ENCODE measurements around the gene NFE2. TPM values are rescaled to one million over a fixed set of nuclear protein-coding genes. Genes with fewer than 3 reads are reported as not detected.

Gene NFE2
- total RNA-seq, 6 donors from 2014 or later = 2.7 to 16.8 (median 9.3) TPM

DNA sequence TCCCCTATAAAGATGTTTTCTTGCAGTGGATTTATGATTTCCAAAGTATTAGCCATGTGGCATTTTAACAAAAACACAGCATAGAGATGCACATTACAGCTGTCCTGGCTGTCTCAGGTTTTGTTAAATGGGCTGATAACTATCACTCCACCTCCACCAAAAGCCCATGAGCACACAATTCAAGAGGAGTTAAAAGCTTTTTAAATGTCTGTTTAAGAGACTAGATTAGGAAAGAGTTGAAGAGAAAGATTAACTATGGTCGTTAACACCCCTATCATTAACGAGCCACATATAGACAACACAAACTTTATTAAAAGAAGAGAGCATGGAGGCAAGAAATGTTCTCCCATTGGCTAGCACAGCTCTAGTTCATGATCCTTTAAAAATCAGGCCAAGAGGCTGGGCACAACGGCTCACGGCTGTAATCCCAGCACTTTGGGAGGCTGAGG is 35.4 kb downstream of the NFE2 start:
- TF ChIP-seq POLR2A (IDR thresholded peaks at IDR 0.05) (no peak), EP300 (IDR thresholded peaks at IDR 0.05) (no peak), POLR2AphosphoS5 (IDR thresholded peaks at IDR 0.05) (no peak)
- TF ChIP-seq, protein P1, sequence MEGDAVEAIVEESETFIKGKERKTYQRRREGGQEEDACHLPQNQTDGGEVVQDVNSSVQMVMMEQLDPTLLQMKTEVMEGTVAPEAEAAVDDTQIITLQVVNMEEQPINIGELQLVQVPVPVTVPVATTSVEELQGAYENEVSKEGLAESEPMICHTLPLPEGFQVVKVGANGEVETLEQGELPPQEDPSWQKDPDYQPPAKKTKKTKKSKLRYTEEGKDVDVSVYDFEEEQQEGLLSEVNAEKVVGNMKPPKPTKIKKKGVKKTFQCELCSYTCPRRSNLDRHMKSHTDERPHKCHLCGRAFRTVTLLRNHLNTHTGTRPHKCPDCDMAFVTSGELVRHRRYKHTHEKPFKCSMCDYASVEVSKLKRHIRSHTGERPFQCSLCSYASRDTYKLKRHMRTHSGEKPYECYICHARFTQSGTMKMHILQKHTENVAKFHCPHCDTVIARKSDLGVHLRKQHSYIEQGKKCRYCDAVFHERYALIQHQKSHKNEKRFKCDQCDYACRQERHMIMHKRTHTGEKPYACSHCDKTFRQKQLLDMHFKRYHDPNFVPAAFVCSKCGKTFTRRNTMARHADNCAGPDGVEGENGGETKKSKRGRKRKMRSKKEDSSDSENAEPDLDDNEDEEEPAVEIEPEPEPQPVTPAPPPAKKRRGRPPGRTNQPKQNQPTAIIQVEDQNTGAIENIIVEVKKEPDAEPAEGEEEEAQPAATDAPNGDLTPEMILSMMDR (IDR thresholded peaks at IDR 0.05) = no peak
- Histone ChIP-seq H3K9me3 (no peaks in the 10 kb centered on the region), H3K36me3 (no peaks in the 10 kb centered on the region), H3K27ac (no peak overlapping the region), H3K4me3 (no peak overlapping the region), H3K4me1 (peaks cover 0 to 12% (median 7%) of the 10 kb centered on the region in 4 donors), H3K27me3 (no peaks in the 10 kb centered on the region)
- ATAC-seq (ENCODE audit: low FRiP score in 2 of 2) (no peak), DNase-seq (no peak)
- 94 to 100% methylated on average over 4 of the region's 4 CpGs for WGBS, 2 donors

DNA sequence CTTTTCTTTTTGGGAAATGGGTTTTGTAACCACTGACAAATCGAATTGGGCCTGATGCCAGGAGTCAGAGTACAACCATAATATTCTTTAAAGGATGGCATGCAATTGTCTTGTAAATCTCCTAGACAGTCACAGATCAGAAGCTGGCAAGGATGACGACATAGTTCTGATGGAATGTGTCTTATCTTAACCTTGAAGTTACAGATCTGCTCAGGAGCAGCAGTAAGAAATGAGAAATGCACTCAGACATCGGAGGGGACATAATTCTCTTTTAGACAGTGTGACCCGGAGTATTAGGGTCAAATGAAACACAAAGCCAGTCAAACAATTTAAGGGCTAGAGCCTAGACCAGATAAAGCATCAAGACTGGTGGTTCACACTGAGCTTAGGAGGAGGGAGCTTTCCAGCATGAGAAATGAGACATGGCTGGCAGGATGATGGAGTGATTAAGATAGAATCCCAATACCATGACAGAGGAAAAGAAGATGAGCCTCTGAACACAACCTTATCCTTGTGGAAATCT is 38.4 kb downstream of the NFE2 start:
- H3K9me3 ChIP-seq = no peaks in the 10 kb centered on the region
- no peaks in the 10 kb centered on the region for H3K27me3 ChIP-seq
- no peak overlapping the region for H3K4me3 ChIP-seq
- WGBS, 2 donors = 38 to 42% methylated on average over 4 of the region's 4 CpGs
- peaks cover 19 to 31% (median 27%) of the 10 kb centered on the region in 4 donors for H3K4me1 ChIP-seq
- no peaks in the 10 kb centered on the region for H3K36me3 ChIP-seq
- H3K27ac ChIP-seq = no peak overlapping the region
- DNase-seq (no peak), ATAC-seq (ENCODE audit: low FRiP score in 2 of 2) (no peak)
- TF ChIP-seq POLR2A (IDR thresholded peaks at IDR 0.05) = no peak
- TF ChIP-seq EP300 (IDR thresholded peaks at IDR 0.05) = no peak
- TF ChIP-seq, protein P1 (IDR thresholded peaks at IDR 0.05) = no peak
- TF ChIP-seq POLR2AphosphoS5 (IDR thresholded peaks at IDR 0.05) = no peak

DNA sequence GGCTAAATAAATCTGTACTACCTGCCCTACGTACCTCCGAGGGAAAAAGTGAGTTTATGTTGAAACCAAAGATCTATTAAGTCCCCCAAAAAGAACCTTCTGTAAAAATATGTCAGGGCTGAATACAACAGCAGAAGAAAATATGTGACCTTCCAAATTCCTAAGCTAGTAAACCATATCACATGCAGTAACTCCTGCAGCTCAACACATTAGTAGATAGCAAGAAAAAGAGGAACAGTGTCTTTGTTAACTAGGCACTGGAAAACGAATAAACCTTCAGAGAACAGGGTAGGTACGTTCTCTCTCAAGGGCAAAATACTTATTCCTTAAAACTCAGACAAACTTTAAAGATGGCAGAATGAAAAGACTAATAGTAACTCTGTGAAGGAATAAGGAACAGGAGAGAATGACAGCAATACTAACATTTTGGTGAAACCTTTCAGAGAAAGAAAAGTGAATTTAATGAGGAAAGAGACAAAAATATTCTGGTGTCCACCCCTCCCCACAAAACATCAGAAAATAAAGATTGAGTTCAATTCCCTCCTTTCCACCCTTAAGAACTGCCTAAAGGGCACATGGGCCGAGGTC is 38.9 kb downstream of the NFE2 start:
- H3K27me3 ChIP-seq = no peaks in the 10 kb centered on the region
- no peaks in the 10 kb centered on the region for H3K9me3 ChIP-seq
- H3K36me3 ChIP-seq = peaks cover 0 to 5% (median 4%) of the 10 kb centered on the region in 4 donors
- no peak overlapping the region for H3K4me3 ChIP-seq
- ATAC-seq (ENCODE audit: low FRiP score in 2 of 2) (no peak), DNase-seq (no peak)
- H3K4me1 ChIP-seq = peaks cover 19 to 31% (median 27%) of the 10 kb centered on the region in 4 donors
- no peak for TF ChIP-seq POLR2A (IDR thresholded peaks at IDR 0.05)
- TF ChIP-seq, protein P1 (IDR thresholded peaks at IDR 0.05) = no peak
- no peak for TF ChIP-seq EP300 (IDR thresholded peaks at IDR 0.05)
- no peak for TF ChIP-seq POLR2AphosphoS5 (IDR thresholded peaks at IDR 0.05)
- 65 to 69% methylated on average over 5 of the region's 5 CpGs for WGBS, 2 donors
- H3K27ac ChIP-seq = no peak overlapping the region

- Histone ChIP-seq H3K9me3 (no peaks in the 10 kb centered on the region), H3K27me3 (no peaks in the 10 kb centered on the region), H3K4me3 (peak overlapping the region in 3 of 4 donors; percentile 36 to 50 (median 46)), H3K4me1 (peaks cover 19 to 31% (median 27%) of the 10 kb centered on the region in 4 donors), H3K36me3 (peaks cover 0 to 28% (median 14%) of the 10 kb centered on the region in 4 donors), H3K27ac (peak overlapping the region; percentile 17 to 75 (median 60))
- ATAC-seq (ENCODE audit: low FRiP score in 2 of 2) (peak; percentile 88 to 93), DNase-seq (peak; percentile 80 to 87)
- TF ChIP-seq, protein P1 (IDR thresholded peaks at IDR 0.05) = peak in 1 of 6 experiments; percentile 14
- TF ChIP-seq POLR2AphosphoS5 (IDR thresholded peaks at IDR 0.05) = no peak
- WGBS, 2 donors = 8 to 11% methylated on average over 11 of the region's 11 CpGs
These were observed 41.4 kb downstream of the NFE2 start for GRCh38 chr12:54259194-54260011.
